Caco-2 (cell line): Measurements from ENCODE around the gene ABHD6. TPM values are rescaled to one million over a fixed set of nuclear protein-coding genes. Genes with fewer than 3 reads are reported as not detected.
"Not testable (repeated sequence)": the region's sequence is repeated elsewhere in the genome, so short reads cannot be mapped to it uniquely, and the experiment has no call there.

Experiments used
- BruUV-seq: library from RNA; stranded (reverse); fragments of 400-500 nt; replicated peaks from 2 replicates; lab custom pipeline; 2021; lab: Mats Ljungman, UMichigan
- CTCF ChIA-PET: fragments of 300-600 bp; sonication (Branson Sonifier 250); formaldehyde crosslinking; loops from one replicate; lab custom pipeline; 2022; ENCODE audit warnings: antibody characterized with exemption; lab: Charles Lee
- POLR2A ChIA-PET: fragments of 300-600 bp; sonication (Branson Sonifier 250); formaldehyde crosslinking; loops from one replicate; lab custom pipeline; 2022; ENCODE audit warnings: antibody characterized with exemption; lab: Charles Lee
- DNase-seq, 2 experiments: peaks; one replicate each; pipeline versions ENCODE4 v3.0.0 to v3.0.0-alpha.2; 2020 to 2022
- H3K27me3 ChIP-seq: replicated peaks from 2 replicates; pipeline ENCODE4 v1.6.0; 2011; ENCODE audit warnings: low read length; ENCODE audit not compliant: control insufficient read depth, insufficient read depth
- H3K36me3 ChIP-seq: 2 replicates; pipeline ENCODE4 v1.5.1; 2011; ENCODE audit warnings: low read length; ENCODE audit not compliant: control insufficient read depth, insufficient read depth
- H3K4me1 ChIP-seq: fragments of 250-450 bp; sonication (Bioruptor Pico); 2 replicates; pipeline ENCODE4 v1.5.1; 2020; ENCODE audit warnings: mild to moderate bottlenecking
- H3K4me3 ChIP-seq: 2 replicates; pipeline ENCODE4 v1.5.1; 2011; ENCODE audit warnings: low read depth, mild to moderate bottlenecking, control low read depth, low read length
- H3K9me3 ChIP-seq: fragments of 250-450 bp; sonication (Bioruptor Pico); 2 replicates; pipeline ENCODE4 v1.5.1; 2020; ENCODE audit warnings: mild to moderate bottlenecking, moderate library complexity
- H3K27ac Mint-ChIP-seq: one replicate; pipeline ENCODE4 v1.8.0; 2022; ENCODE audit warnings: mixed read lengths; ENCODE audit not compliant: unreplicated experiment
- H3K27me3 Mint-ChIP-seq: one replicate; pipeline ENCODE4 v1.8.0; 2022; ENCODE audit warnings: mixed read lengths; ENCODE audit not compliant: insufficient read depth, unreplicated experiment
- H3K36me3 Mint-ChIP-seq: one replicate; pipeline ENCODE4 v1.8.0; 2022; ENCODE audit warnings: mild to moderate bottlenecking, mixed read lengths; ENCODE audit not compliant: insufficient read depth, unreplicated experiment
- H3K4me1 Mint-ChIP-seq: one replicate; pipeline ENCODE4 v1.8.0; 2022; ENCODE audit warnings: low read depth, mixed read lengths; ENCODE audit not compliant: unreplicated experiment
- H3K4me3 Mint-ChIP-seq: one replicate; pipeline ENCODE4 v1.8.0; 2022; ENCODE audit warnings: mild to moderate bottlenecking, moderate library complexity, mixed read lengths; ENCODE audit not compliant: unreplicated experiment
- H3K9me3 Mint-ChIP-seq: one replicate; pipeline ENCODE4 v1.8.0; 2022; ENCODE audit warnings: mixed read lengths; ENCODE audit not compliant: unreplicated experiment
- CTCF ChIP-seq, 2 experiments: fragments of 200-600 bp in 1 of 2; IDR thresholded peaks; 1 replicate in 1 of 2; 2 replicates in 1 of 2; pipeline versions ENCODE4 v1.5.1 to v1.8.0; 2011 to 2022; ENCODE audit warnings: antibody characterized with exemption in 1 of 2, control low read depth in 1 of 2, inconsistent platforms in 1 of 2, low read depth in 1 of 2, low read length in 1 of 2, mild to moderate bottlenecking in 1 of 2, moderate library complexity in 1 of 2; ENCODE audit not compliant: insufficient read depth in 1 of 2, severe bottlenecking in 1 of 2, unreplicated experiment in 1 of 2
- intact Hi-C: fragments of 100-400 bp; cut with micrococcal nuclease; formaldehyde crosslinking; loops from one replicate; pipeline ENCODE4 v1.10.0; 2022; ENCODE audit not compliant: unreplicated experiment
- total RNA-seq: library from RNA; stranded (reverse); gene quantifications from 2 replicates; pipeline ENCODE4 v1.2.3, GENCODE V29; 2022

Gene ABHD6
- total RNA-seq, 1 experiment from 2014 or later, result 16.1 TPM

GRCh38 chr3:58270485-58270884 is 32.9 kb downstream of the ABHD6 start:
- Histone ChIP-seq H3K4me3 (no peak overlapping the region), H3K27me3 (no peaks in the 10 kb centered on the region), H3K9me3 (no peaks in the 10 kb centered on the region), H3K4me1 (no peaks in the 10 kb centered on the region), H3K36me3 (peaks cover 3% of the 10 kb centered on the region)
- Mint-ChIP-seq H3K36me3 (peaks cover 7% of the 10 kb centered on the region), H3K4me1 (no peaks in the 10 kb centered on the region), H3K9me3 (no peaks in the 10 kb centered on the region), H3K27me3 (no peaks in the 10 kb centered on the region), H3K4me3 (no peak overlapping the region), H3K27ac (no peak overlapping the region)
- BruUV-seq, result no TSS peak
- TF ChIP-seq CTCF (IDR thresholded peaks at IDR 0.05; ENCODE audit: insufficient read depth in 1 of 2, low read depth in 1 of 2, low read length in 1 of 2, severe bottlenecking in 1 of 2, unreplicated experiment in 1 of 2), result no peak
- intact Hi-C loops, result no loop called here
- ChIA-PET POLR2A (interaction anchor here (0.8 kb wide), 1 partner anchor 21 kb away, joined by 9 read pairs; no protein-coding TSS in a partner anchor), CTCF (interaction anchor here (0.6 kb wide), 1 partner anchor 29 kb away, joined by 4 read pairs; no protein-coding TSS in a partner anchor)
- DNase-seq, result no peak

DNA sequence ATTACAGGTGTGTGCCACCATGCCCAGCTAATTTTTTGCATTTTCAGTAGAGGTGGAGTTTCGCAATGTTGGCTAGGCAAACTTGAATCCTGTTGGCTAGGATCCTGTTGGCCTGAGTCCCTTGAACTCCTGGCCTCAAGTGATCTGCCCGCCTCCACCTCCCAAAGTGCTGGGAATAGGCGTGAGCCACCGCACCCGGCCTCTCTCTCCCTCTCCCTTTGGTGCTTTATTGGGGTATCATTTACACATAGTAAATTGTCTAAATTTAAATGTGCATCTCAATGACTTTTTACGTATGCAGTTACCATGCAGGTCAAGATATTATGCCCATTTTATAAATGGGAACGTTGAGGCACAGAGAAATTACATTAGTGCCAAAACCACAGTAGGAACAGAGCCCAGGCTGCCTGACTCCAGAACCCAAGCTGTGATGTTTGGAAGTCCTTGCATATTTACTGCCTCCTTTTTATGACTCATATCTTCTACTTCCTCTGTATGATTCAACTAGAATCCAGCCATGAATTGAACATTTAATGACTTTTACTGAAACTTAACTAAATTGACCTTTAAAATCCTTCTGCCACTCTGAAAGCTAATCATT is 34.4 kb downstream of the ABHD6 start:
- no peak for DNase-seq

DNA sequence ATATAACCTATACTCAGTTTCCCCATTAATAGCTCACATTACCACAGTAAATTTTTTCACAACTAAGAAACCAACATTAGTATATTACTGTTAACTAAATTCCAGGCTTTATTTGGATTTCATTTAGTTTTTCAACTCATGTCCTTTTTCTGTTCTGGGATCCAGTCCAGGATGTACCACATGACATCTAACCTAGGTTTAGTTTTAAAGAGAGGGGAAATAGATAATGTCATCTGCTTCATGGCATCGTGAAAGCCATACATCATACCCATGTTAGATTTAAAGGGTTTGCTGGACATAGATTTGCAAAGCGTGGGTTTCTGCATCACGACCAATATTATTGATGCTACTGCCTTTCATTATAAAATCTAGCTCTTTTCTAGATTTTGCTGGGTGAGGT is 35.3 kb downstream of the ABHD6 start:
- peaks cover 2% of the 10 kb centered on the region for H3K36me3 ChIP-seq
- Mint-ChIP-seq H3K27ac (no peak overlapping the region), H3K36me3 (peaks cover 7% of the 10 kb centered on the region), H3K27me3 (no peaks in the 10 kb centered on the region), H3K9me3 (no peaks in the 10 kb centered on the region), H3K4me1 (no peaks in the 10 kb centered on the region), H3K4me3 (no peak overlapping the region)
- POLR2A ChIA-PET, result no interaction called here
- no peak overlapping the region for H3K4me3 ChIP-seq
- TF ChIP-seq CTCF (IDR thresholded peaks at IDR 0.05; ENCODE audit: insufficient read depth in 1 of 2, low read depth in 1 of 2, low read length in 1 of 2, severe bottlenecking in 1 of 2, unreplicated experiment in 1 of 2), result no peak
- H3K27me3 ChIP-seq, result no peaks in the 10 kb centered on the region
- CTCF ChIA-PET, result interaction anchor here (0.6 kb wide), 1 partner anchor 212 kb away, joined by 9 read pairs; no protein-coding TSS in a partner anchor
- no peaks in the 10 kb centered on the region for H3K4me1 ChIP-seq
- BruUV-seq, result no TSS peak
- no peak for DNase-seq
- intact Hi-C loops, result no loop called here
- no peaks in the 10 kb centered on the region for H3K9me3 ChIP-seq

More for the DNA sequence above, 34.4 kb downstream of the ABHD6 start:
- BruUV-seq, result no TSS peak
- Mint-ChIP-seq H3K27ac (no peak overlapping the region), H3K9me3 (no peaks in the 10 kb centered on the region), H3K27me3 (no peaks in the 10 kb centered on the region), H3K36me3 (peaks cover 7% of the 10 kb centered on the region), H3K4me1 (no peaks in the 10 kb centered on the region), H3K4me3 (no peak overlapping the region)
- Histone ChIP-seq H3K4me1 (no peaks in the 10 kb centered on the region), H3K27me3 (no peaks in the 10 kb centered on the region), H3K9me3 (no peaks in the 10 kb centered on the region), H3K36me3 (peaks cover 2% of the 10 kb centered on the region), H3K4me3 (no peak overlapping the region)
- no peak for TF ChIP-seq CTCF (IDR thresholded peaks at IDR 0.05; ENCODE audit: insufficient read depth in 1 of 2, low read depth in 1 of 2, low read length in 1 of 2, severe bottlenecking in 1 of 2, unreplicated experiment in 1 of 2)
- ChIA-PET POLR2A (no interaction called here), CTCF (no interaction called here)
- intact Hi-C loops, result no loop called here

- intact Hi-C loops, H3K4me1 Mint-ChIP-seq, H3K4me3 Mint-ChIP-seq, H3K36me3 Mint-ChIP-seq, POLR2A ChIA-PET, H3K36me3 ChIP-seq, DNase-seq, H3K9me3 Mint-ChIP-seq, H3K9me3 ChIP-seq, H3K27me3 ChIP-seq, BruUV-seq, H3K27me3 Mint-ChIP-seq, H3K4me1 ChIP-seq, H3K4me3 ChIP-seq, H3K27ac Mint-ChIP-seq: not testable (repeated sequence)
- CTCF ChIA-PET, result interaction anchor here (0.6 kb wide), 1 partner anchor 213 kb away, joined by 9 read pairs; no protein-coding TSS in a partner anchor
These were observed 35.8 kb downstream of the ABHD6 start for GRCh38 chr3:58273362-58273761.
